Measurements from ENCODE around the gene PPHLN1. TPM values are rescaled to one million over a fixed set of nuclear protein-coding genes. Genes with fewer than 3 reads are reported as not detected.

Gene PPHLN1
- polyA plus RNA-seq, 3 donors = 40.7 to 74.8 (median 68.7) TPM

- intact Hi-C loops (cut with micrococcal nuclease) = no loop called here
- Mint-ChIP-seq H3K27ac (no peak overlapping the region), H3K27me3 (ENCODE audit: low read depth in 3 of 3) (peaks cover 0 to 1% (median 0%) of the 10 kb centered on the region in 3 donors), H3K4me3 (no peak overlapping the region), H3K36me3 (peaks cover 16 to 18% of the 10 kb centered on the region in 2 donors), H3K9me3 (no peaks in the 10 kb centered on the region), H3K4me1 (no peaks in the 10 kb centered on the region)
- no peak overlapping the region for H3K27ac ChIP-seq (ENCODE audit: low read depth in 1 of 2, low read length in 2 of 2)
- no peak overlapping the region for H2AFZ ChIP-seq (ENCODE audit: insufficient read depth, low read depth, low read length, poor library complexity, severe bottlenecking)
- 92% methylated on average over 2 of the region's 6 CpGs for WGBS (ENCODE audit: insufficient coverage)
- TF ChIP-seq CTCF (IDR thresholded peaks at IDR 0.05) = no peak
- H3K4me2 ChIP-seq (replicated peaks; ENCODE audit: extremely low read depth, low read length, poor library complexity, severe bottlenecking) = no peak overlapping the region
- no peak for DNase-seq
- H3K9ac ChIP-seq (ENCODE audit: insufficient read depth, low read length, poor library complexity, severe bottlenecking) = no peak overlapping the region
- H4K20me1 ChIP-seq (ENCODE audit: insufficient read depth, low read length) = no peaks in the 10 kb centered on the region
- no peak overlapping the region for H3K4me3 ChIP-seq (replicated peaks in 1 of 3; ENCODE audit: low read depth in 2 of 3, low read length in 3 of 3)
- H3K79me2 ChIP-seq (ENCODE audit: insufficient read depth, low read length) = no peaks in the 10 kb centered on the region
- no peaks in the 10 kb centered on the region for H3K9me3 ChIP-seq (replicated peaks in 1 of 2; ENCODE audit: control insufficient read depth in 1 of 2, insufficient read depth in 1 of 2, low read length in 2 of 2)
- H3K27me3 ChIP-seq (ENCODE audit: control insufficient read depth in 2 of 2, insufficient read depth in 2 of 2, low read length in 2 of 2) = no peaks in the 10 kb centered on the region
- H3K4me1 ChIP-seq (ENCODE audit: control insufficient read depth in 1 of 2, insufficient read depth in 2 of 2, low read length in 2 of 2) = no peaks in the 10 kb centered on the region
- peaks cover 20 to 22% of the 10 kb centered on the region in 2 donors for H3K36me3 ChIP-seq (replicated peaks in 1 of 2; ENCODE audit: control insufficient read depth in 1 of 2, insufficient read depth in 2 of 2, low read length in 2 of 2)
These were observed 16.0 kb upstream of the PPHLN1 start for GRCh38 chr12:42309996-42310395.

GRCh38 chr12:42315108-42315507 is 10.9 kb upstream of the PPHLN1 start:
- Histone ChIP-seq H3K27ac (ENCODE audit: low read depth in 1 of 2, low read length in 2 of 2) (no peak overlapping the region), H3K79me2 (ENCODE audit: insufficient read depth, low read length) (no peaks in the 10 kb centered on the region), H2AFZ (ENCODE audit: insufficient read depth, low read depth, low read length, poor library complexity, severe bottlenecking) (no peak overlapping the region), H3K9ac (ENCODE audit: insufficient read depth, low read length, poor library complexity, severe bottlenecking) (no peak overlapping the region), H3K36me3 (replicated peaks in 1 of 2; ENCODE audit: control insufficient read depth in 1 of 2, insufficient read depth in 2 of 2, low read length in 2 of 2) (peaks cover 26 to 50% of the 10 kb centered on the region in 2 donors), H3K9me3 (replicated peaks in 1 of 2; ENCODE audit: control insufficient read depth in 1 of 2, insufficient read depth in 1 of 2, low read length in 2 of 2) (no peaks in the 10 kb centered on the region), H3K27me3 (ENCODE audit: control insufficient read depth in 2 of 2, insufficient read depth in 2 of 2, low read length in 2 of 2) (no peaks in the 10 kb centered on the region), H3K4me2 (replicated peaks; ENCODE audit: extremely low read depth, low read length, poor library complexity, severe bottlenecking) (no peak overlapping the region), H3K4me3 (replicated peaks in 1 of 3; ENCODE audit: low read depth in 2 of 3, low read length in 3 of 3) (no peak overlapping the region), H3K4me1 (ENCODE audit: control insufficient read depth in 1 of 2, insufficient read depth in 2 of 2, low read length in 2 of 2) (no peaks in the 10 kb centered on the region), H4K20me1 (ENCODE audit: insufficient read depth, low read length) (no peaks in the 10 kb centered on the region)
- Mint-ChIP-seq H3K4me1 (no peaks in the 10 kb centered on the region), H3K27ac (no peak overlapping the region), H3K27me3 (ENCODE audit: low read depth in 3 of 3) (no peaks in the 10 kb centered on the region), H3K4me3 (no peak overlapping the region), H3K36me3 (peaks cover 32 to 43% of the 10 kb centered on the region in 2 donors), H3K9me3 (no peaks in the 10 kb centered on the region)
- TF ChIP-seq CTCF (IDR thresholded peaks at IDR 0.05) = no peak
- intact Hi-C loops (cut with micrococcal nuclease) = no loop called here
- no peak for DNase-seq
- WGBS (ENCODE audit: insufficient coverage) = 100% methylated on average over 1 of the region's 2 CpGs
